HG03439 (cell line): ENCODE results near the gene HNF1B.
"Not testable (repeated sequence)": the region's sequence is repeated elsewhere in the genome, so short reads cannot be mapped to it uniquely, and the experiment has no call there.

Experiments
- ATAC-seq: cut with Tn5 transposase; IDR thresholded peaks from one replicate; pipeline ENCODE4 v1.9.1; 2021; ENCODE audit warnings: mild to moderate bottlenecking, moderate library complexity; ENCODE audit not compliant: unreplicated experiment

The HNF1B gene

GRCh38 chr17:37744961-37745800, at the start of gene HNF1B:
TSS of gene HNF1B (minus strand) at chr17:37745059. CDS start at chr17:37744884, 175 bp downstream.
- ATAC-seq = peak; percentile 42

GRCh38 chr17:37792787-37793186, 47.9 kb upstream of the HNF1B start:
- ATAC-seq = no peak

- no peak for ATAC-seq
Measured at GRCh38 chr17:37791447-37792399, 46.9 kb upstream of the HNF1B start.

- ATAC-seq = no peak
Measured at GRCh38 chr17:37789771-37790541, 45.1 kb upstream of the HNF1B start.

GRCh38 chr17:37789021-37789565, 44.2 kb upstream of the HNF1B start:
- no peak for ATAC-seq

- no peak for ATAC-seq
Measured at GRCh38 chr17:37788526-37788925, 43.7 kb upstream of the HNF1B start.

GRCh38 chr17:37787055-37787757, 42.3 kb upstream of the HNF1B start:
- ATAC-seq = no peak

- ATAC-seq = no peak
Measured at GRCh38 chr17:37786481-37786880, 41.6 kb upstream of the HNF1B start.

GRCh38 chr17:37782460-37782859, 37.6 kb upstream of the HNF1B start:
- ATAC-seq = not testable (repeated sequence)

- no peak for ATAC-seq
Measured at GRCh38 chr17:37781451-37781850, 36.6 kb upstream of the HNF1B start.

GRCh38 chr17:37779554-37779953, 34.7 kb upstream of the HNF1B start:
- no peak for ATAC-seq

GRCh38 chr17:37774504-37774903, 29.6 kb upstream of the HNF1B start:
- peak; percentile 84 for ATAC-seq

- no peak for ATAC-seq
Measured at GRCh38 chr17:37772982-37773381, 28.1 kb upstream of the HNF1B start.

- no peak for ATAC-seq
Measured at GRCh38 chr17:37770631-37771518, 26.0 kb upstream of the HNF1B start.

- ATAC-seq = no peak
Measured at GRCh38 chr17:37769050-37769449, 24.2 kb upstream of the HNF1B start.

GRCh38 chr17:37768438-37768837, 23.6 kb upstream of the HNF1B start:
- no peak for ATAC-seq

GRCh38 chr17:37766971-37767370, 22.1 kb upstream of the HNF1B start:
- ATAC-seq = no peak

- no peak for ATAC-seq
Measured at GRCh38 chr17:37764383-37764782, 19.5 kb upstream of the HNF1B start.

GRCh38 chr17:37762666-37763065, 17.8 kb upstream of the HNF1B start:
- ATAC-seq = no peak
